ENCODE results near the gene RPL37A. TPM values are rescaled to one million over a fixed set of nuclear protein-coding genes. Genes with fewer than 3 reads are reported as not detected.

RPL37A gene
- total and polyA plus RNA-seq, 9 of the 15 experiments (the other 6 are each of a cell fraction or from before 2014, with no cell fraction given) = 1,938 to 3,349 (median 2,436) TPM

GRCh38 chr2:216474925-216475670 is 23.5 kb upstream of the RPL37A start:
- no peaks in the 10 kb centered on the region for H3K9me1 ChIP-seq (ENCODE audit: control insufficient read depth, insufficient read depth, low read length)
- no peak for DNase-seq (ENCODE audit: extremely low read depth in 1 of 4, low spot score in 3 of 4)
- no TSS peak for BruUV-seq (replicated peaks)
- no peak overlapping the region for H3K4me2 ChIP-seq (ENCODE audit: insufficient read depth, low read length)
- intact Hi-C loops (cut with micrococcal nuclease) = no loop called here
- H3K9me3 ChIP-seq (replicated peaks; ENCODE audit: control insufficient read depth, insufficient read depth, low read depth, low read length) = no peaks in the 10 kb centered on the region
- POLR2A ChIA-PET = no interaction called here
- FAIRE-seq = no peak
- peaks cover 24% of the 10 kb centered on the region; the same call in 2 of the 3 replicates for H3K36me3 ChIP-seq (ENCODE audit: control insufficient read depth, insufficient read depth, low read length)
- 89% methylated on average over 8 of the region's 12 CpGs for WGBS (ENCODE audit: insufficient coverage, low coverage, missing lambda C conversion rate)
- in situ Hi-C loops (cut with MboI) = no loop called here
- no peak overlapping the region for H3K9ac ChIP-seq (ENCODE audit: insufficient read depth in 1 of 2, low read depth in 2 of 2, low read length in 2 of 2)
- no peaks in the 10 kb centered on the region for H3K27me3 ChIP-seq (ENCODE audit: control insufficient read depth in 2 of 2, insufficient read depth in 2 of 2, low read length in 2 of 2)
- no peak overlapping the region for H3K27ac ChIP-seq (ENCODE audit: extremely low read depth, low read depth, low read length)
- H3K4me3 ChIP-seq = no peak overlapping the region
- H3K79me2 ChIP-seq (ENCODE audit: control insufficient read depth, insufficient read depth, low read length) = no peaks in the 10 kb centered on the region
- no peak for TF ChIP-seq ILK (tag; IDR thresholded peaks at IDR 0.05; ENCODE audit: borderline replicate concordance, low read depth)
- 0 out of 2 replicates have a peak, but pooled peaks have one; percentile 26 for TF ChIP-seq POLR2G (IDR thresholded peaks at IDR 0.05; ENCODE audit: low read depth, low read length)
- TF ChIP-seq DNMT1 (IDR thresholded peaks at IDR 0.05) = no peak
- TF ChIP-seq HINFP (tag; conservative IDR thresholded peaks at IDR 0.05; ENCODE audit: low read depth) = no peak
- no peaks in the 10 kb centered on the region; a peak in 4 of 5 replicates for H3K4me1 ChIP-seq (replicated peaks in 1 of 2; ENCODE audit: control insufficient read depth in 2 of 2, insufficient read depth in 2 of 2, low read length in 2 of 2)
- H2AFZ ChIP-seq (ENCODE audit: low read depth, low read length) = no peak overlapping the region
- no peak for ATAC-seq
- no peaks in the 10 kb centered on the region for H4K20me1 ChIP-seq (replicated peaks; ENCODE audit: control insufficient read depth, insufficient read depth, low read length)
- CTCF ChIA-PET (ENCODE audit: low intra/inter-chr PET ratio) = no interaction called here
